Measurements from ENCODE around the gene GRID1.

The GRID1 gene

GRCh38 chr10:85593226-85593772 lies 773.3 kb downstream of the GRID1 start:
- H3K4me3 Mint-ChIP-seq, result no peak overlapping the region
- H3K36me3 Mint-ChIP-seq (ENCODE audit: low read depth), result no peaks in the 10 kb centered on the region
- H3K27me3 Mint-ChIP-seq (ENCODE audit: low read depth, poor library complexity), result peaks cover 7% of the 10 kb centered on the region
- no peaks in the 10 kb centered on the region for H3K9me3 Mint-ChIP-seq
- DNase-seq, result no peak
- H3K27ac Mint-ChIP-seq, result no peak overlapping the region
- H3K4me1 Mint-ChIP-seq, result peaks cover 16% of the 10 kb centered on the region
- no peak for TF ChIP-seq CTCF (IDR thresholded peaks at IDR 0.05)

GRCh38 chr10:85581371-85581770 lies 785.2 kb downstream of the GRID1 start:
- peaks cover 10% of the 10 kb centered on the region for H3K27me3 Mint-ChIP-seq (ENCODE audit: low read depth, poor library complexity)
- H3K9me3 Mint-ChIP-seq, result peaks cover 18% of the 10 kb centered on the region
- H3K27ac Mint-ChIP-seq, result no peak overlapping the region
- no peak overlapping the region for H3K4me3 Mint-ChIP-seq
- H3K36me3 Mint-ChIP-seq (ENCODE audit: low read depth), result no peaks in the 10 kb centered on the region
- H3K4me1 Mint-ChIP-seq, result no peaks in the 10 kb centered on the region
- no peak for DNase-seq
- no peak for TF ChIP-seq CTCF (IDR thresholded peaks at IDR 0.05)

- no peak overlapping the region for H3K4me3 Mint-ChIP-seq
- H3K27me3 Mint-ChIP-seq (ENCODE audit: low read depth, poor library complexity), result peaks cover 10% of the 10 kb centered on the region
- no peaks in the 10 kb centered on the region for H3K36me3 Mint-ChIP-seq (ENCODE audit: low read depth)
- no peak for DNase-seq
- no peak for TF ChIP-seq CTCF (IDR thresholded peaks at IDR 0.05)
- no peaks in the 10 kb centered on the region for H3K4me1 Mint-ChIP-seq
- H3K27ac Mint-ChIP-seq, result no peak overlapping the region
- H3K9me3 Mint-ChIP-seq, result peaks cover 18% of the 10 kb centered on the region
Measured at GRCh38 chr10:85580585-85580984, 786.0 kb downstream of the GRID1 start.

- no peak for TF ChIP-seq CTCF (IDR thresholded peaks at IDR 0.05)
- Mint-ChIP-seq H3K27me3 (ENCODE audit: low read depth, poor library complexity) (peaks cover 6% of the 10 kb centered on the region), H3K36me3 (ENCODE audit: low read depth) (no peaks in the 10 kb centered on the region)
Measured at GRCh38 chr10:85578860-85579259, 787.7 kb downstream of the GRID1 start.

GRCh38 chr10:85575441-85575840 lies 791.2 kb downstream of the GRID1 start:
- H3K4me3 Mint-ChIP-seq, result no peak overlapping the region
- peaks cover 3% of the 10 kb centered on the region for H3K27me3 Mint-ChIP-seq (ENCODE audit: low read depth, poor library complexity)
- no peak overlapping the region for H3K27ac Mint-ChIP-seq
- peaks cover 16% of the 10 kb centered on the region for H3K4me1 Mint-ChIP-seq
- TF ChIP-seq CTCF (IDR thresholded peaks at IDR 0.05), result no peak
- no peak for DNase-seq
- H3K36me3 Mint-ChIP-seq (ENCODE audit: low read depth), result no peaks in the 10 kb centered on the region
- no peaks in the 10 kb centered on the region for H3K9me3 Mint-ChIP-seq

More at GRCh38 chr10:85578860-85579259, 787.7 kb downstream of the GRID1 start:
- Mint-ChIP-seq H3K9me3 (peaks cover 17% of the 10 kb centered on the region), H3K27ac (no peak overlapping the region), H3K4me1 (no peaks in the 10 kb centered on the region), H3K4me3 (no peak overlapping the region)
- no peak for DNase-seq

GRCh38 chr10:85570871-85571270 lies 795.7 kb downstream of the GRID1 start:
- no peaks in the 10 kb centered on the region for H3K36me3 Mint-ChIP-seq (ENCODE audit: low read depth)
- H3K27ac Mint-ChIP-seq, result no peak overlapping the region
- H3K4me3 Mint-ChIP-seq, result no peak overlapping the region
- no peaks in the 10 kb centered on the region for H3K9me3 Mint-ChIP-seq
- no peak for DNase-seq
- no peaks in the 10 kb centered on the region for H3K27me3 Mint-ChIP-seq (ENCODE audit: low read depth, poor library complexity)
- no peak for TF ChIP-seq CTCF (IDR thresholded peaks at IDR 0.05)
- H3K4me1 Mint-ChIP-seq, result peaks cover 16% of the 10 kb centered on the region

Data from nephron progenitor cell (in vitro differentiated cells).